ENCODE measurements around the gene SLC36A1. TPM values are rescaled to one million over a fixed set of nuclear protein-coding genes. Genes with fewer than 3 reads are reported as not detected.
"Not testable (repeated sequence)": the region's sequence is repeated elsewhere in the genome, so short reads cannot be mapped to it uniquely, and the experiment has no call there.

Gene SLC36A1
- total RNA-seq, 1 donor, result 4.0 TPM

GRCh38 chr5:151491062-151491461, 43.7 kb downstream of the SLC36A1 start:
- H3K27me3 ChIP-seq (ENCODE audit: insufficient read depth, low read length), result no peaks in the 10 kb centered on the region
- H3K4me3 ChIP-seq (ENCODE audit: low read length), result no peak overlapping the region
- H3K4me1 ChIP-seq (ENCODE audit: insufficient read depth, low read length), result peaks cover 8% of the 10 kb centered on the region
- no peaks in the 10 kb centered on the region for H3K9me3 ChIP-seq (ENCODE audit: low read depth, low read length)

GRCh38 chr5:151492729-151493128, 45.3 kb downstream of the SLC36A1 start:
- H3K4me1 ChIP-seq (ENCODE audit: insufficient read depth, low read length), result peaks cover 12% of the 10 kb centered on the region
- no peak overlapping the region for H3K4me3 ChIP-seq (ENCODE audit: low read length)
- H3K9me3 ChIP-seq (ENCODE audit: low read depth, low read length), result no peaks in the 10 kb centered on the region
- no peaks in the 10 kb centered on the region for H3K27me3 ChIP-seq (ENCODE audit: insufficient read depth, low read length)

GRCh38 chr5:151493665-151494064, 46.3 kb downstream of the SLC36A1 start:
- no peaks in the 10 kb centered on the region for H3K27me3 ChIP-seq (ENCODE audit: insufficient read depth, low read length)
- H3K4me1 ChIP-seq (ENCODE audit: insufficient read depth, low read length), result peaks cover 12% of the 10 kb centered on the region
- H3K4me3 ChIP-seq (ENCODE audit: low read length), result no peak overlapping the region

GRCh38 chr5:151495320-151495719, 47.9 kb downstream of the SLC36A1 start:
- H3K27me3 ChIP-seq (ENCODE audit: insufficient read depth, low read length), result no peaks in the 10 kb centered on the region
- no peak overlapping the region for H3K4me3 ChIP-seq (ENCODE audit: low read length)
- peaks cover 18% of the 10 kb centered on the region for H3K4me1 ChIP-seq (ENCODE audit: insufficient read depth, low read length)
- no peaks in the 10 kb centered on the region for H3K9me3 ChIP-seq (ENCODE audit: low read depth, low read length)

More at GRCh38 chr5:151493665-151494064, 46.3 kb downstream of the SLC36A1 start:
- no peaks in the 10 kb centered on the region for H3K9me3 ChIP-seq (ENCODE audit: low read depth, low read length)

GRCh38 chr5:151496041-151496484, 48.7 kb downstream of the SLC36A1 start:
- H3K4me3 ChIP-seq (ENCODE audit: low read length), result no peak overlapping the region
- H3K27me3 ChIP-seq (ENCODE audit: insufficient read depth, low read length), result no peaks in the 10 kb centered on the region
- peaks cover 22% of the 10 kb centered on the region for H3K4me1 ChIP-seq (ENCODE audit: insufficient read depth, low read length)
- no peaks in the 10 kb centered on the region for H3K9me3 ChIP-seq (ENCODE audit: low read depth, low read length)

- no peaks in the 10 kb centered on the region for H3K27me3 ChIP-seq (ENCODE audit: insufficient read depth, low read length)
- H3K4me1 ChIP-seq (ENCODE audit: insufficient read depth, low read length), result peaks cover 14% of the 10 kb centered on the region
- no peaks in the 10 kb centered on the region for H3K9me3 ChIP-seq (ENCODE audit: low read depth, low read length)
- H3K4me3 ChIP-seq (ENCODE audit: low read length), result no peak overlapping the region
Measured at GRCh38 chr5:151497391-151498002, 50.1 kb downstream of the SLC36A1 start.

- H3K4me1 ChIP-seq (ENCODE audit: insufficient read depth, low read length), result peaks cover 14% of the 10 kb centered on the region
- no peak overlapping the region for H3K4me3 ChIP-seq (ENCODE audit: low read length)
- no peaks in the 10 kb centered on the region for H3K27me3 ChIP-seq (ENCODE audit: insufficient read depth, low read length)
- H3K9me3 ChIP-seq (ENCODE audit: low read depth, low read length), result no peaks in the 10 kb centered on the region
Measured at GRCh38 chr5:151498395-151499155, 51.2 kb downstream of the SLC36A1 start.

GRCh38 chr5:151499501-151500035, 52.2 kb downstream of the SLC36A1 start:
- Histone ChIP-seq H3K27me3 (ENCODE audit: insufficient read depth, low read length) (no peaks in the 10 kb centered on the region), H3K9me3 (ENCODE audit: low read depth, low read length) (no peaks in the 10 kb centered on the region), H3K4me1 (ENCODE audit: insufficient read depth, low read length) (peaks cover 14% of the 10 kb centered on the region), H3K4me3 (ENCODE audit: low read length) (no peak overlapping the region)

GRCh38 chr5:151504006-151504405, 56.6 kb downstream of the SLC36A1 start:
- Histone ChIP-seq H3K27me3 (ENCODE audit: insufficient read depth, low read length) (no peaks in the 10 kb centered on the region), H3K4me1 (ENCODE audit: insufficient read depth, low read length) (peaks cover 10% of the 10 kb centered on the region), H3K9me3 (ENCODE audit: low read depth, low read length) (no peaks in the 10 kb centered on the region), H3K4me3 (ENCODE audit: low read length) (no peak overlapping the region)

- not testable (repeated sequence) for H3K4me1 ChIP-seq (ENCODE audit: insufficient read depth, low read length); H3K27me3 ChIP-seq (ENCODE audit: insufficient read depth, low read length); H3K9me3 ChIP-seq (ENCODE audit: low read depth, low read length); H3K4me3 ChIP-seq (ENCODE audit: low read length)
Measured at GRCh38 chr5:151508308-151508707, 60.9 kb downstream of the SLC36A1 start.

GRCh38 chr5:151509231-151509630, 61.8 kb downstream of the SLC36A1 start:
- Histone ChIP-seq H3K4me3 (ENCODE audit: low read length) (no peak overlapping the region), H3K4me1 (ENCODE audit: insufficient read depth, low read length) (no peaks in the 10 kb centered on the region), H3K9me3 (ENCODE audit: low read depth, low read length) (no peaks in the 10 kb centered on the region), H3K27me3 (ENCODE audit: insufficient read depth, low read length) (no peaks in the 10 kb centered on the region)

- Histone ChIP-seq H3K9me3 (ENCODE audit: low read depth, low read length) (no peaks in the 10 kb centered on the region), H3K27me3 (ENCODE audit: insufficient read depth, low read length) (no peaks in the 10 kb centered on the region), H3K4me3 (ENCODE audit: low read length) (no peak overlapping the region), H3K4me1 (ENCODE audit: insufficient read depth, low read length) (no peaks in the 10 kb centered on the region)
Measured at GRCh38 chr5:151509836-151510235, 62.4 kb downstream of the SLC36A1 start.

- Histone ChIP-seq H3K9me3 (ENCODE audit: low read depth, low read length) (no peaks in the 10 kb centered on the region), H3K4me3 (ENCODE audit: low read length) (no peak overlapping the region), H3K4me1 (ENCODE audit: insufficient read depth, low read length) (peaks cover 1% of the 10 kb centered on the region), H3K27me3 (ENCODE audit: insufficient read depth, low read length) (no peaks in the 10 kb centered on the region)
Measured at GRCh38 chr5:151517122-151517920, 69.9 kb downstream of the SLC36A1 start.

GRCh38 chr5:151520294-151520693, 72.9 kb downstream of the SLC36A1 start:
- Histone ChIP-seq H3K4me1 (ENCODE audit: insufficient read depth, low read length) (peaks cover 8% of the 10 kb centered on the region), H3K27me3 (ENCODE audit: insufficient read depth, low read length) (no peaks in the 10 kb centered on the region), H3K9me3 (ENCODE audit: low read depth, low read length) (no peaks in the 10 kb centered on the region), H3K4me3 (ENCODE audit: low read length) (no peak overlapping the region)

GRCh38 chr5:151522226-151522625, 74.8 kb downstream of the SLC36A1 start:
- H3K9me3 ChIP-seq (ENCODE audit: low read depth, low read length), result no peaks in the 10 kb centered on the region
- no peaks in the 10 kb centered on the region for H3K27me3 ChIP-seq (ENCODE audit: insufficient read depth, low read length)
- no peak overlapping the region for H3K4me3 ChIP-seq (ENCODE audit: low read length)
- H3K4me1 ChIP-seq (ENCODE audit: insufficient read depth, low read length), result peaks cover 8% of the 10 kb centered on the region

Data from mononuclear cell (primary cell).